HepG2 (cell line): ENCODE data around the gene CCDC85C. TPM values are rescaled to one million over a fixed set of nuclear protein-coding genes. Genes with fewer than 3 reads are reported as not detected.

ENCODE experiments used
- CEBPB ChIP-seq: IDR thresholded peaks from 2 replicates; pipeline ENCODE4 v1.6.1; 2011; ENCODE audit warnings: low read depth, low read length, improper control_type of control experiment, borderline replicate concordance
- DMAP1 ChIP-seq: IDR thresholded peaks from 2 replicates; pipeline ENCODE4 v1.6.1; 2016
- HCFC1 ChIP-seq: fragments of 150-350 bp; IDR thresholded peaks from 2 replicates; pipeline ENCODE4 v1.6.1; 2014; ENCODE audit warnings: low read depth, low read length
- HNF4A ChIP-seq: sonication (generic); formaldehyde crosslinking; IDR thresholded peaks from 2 replicates; pipeline ENCODE4 v1.4.0; 2020; ENCODE audit warnings: missing genetic modification reagents
- HOXA7 ChIP-seq: sonication (generic); formaldehyde crosslinking; IDR thresholded peaks from 2 replicates; pipeline ENCODE4 v1.8.1; 2022; ENCODE audit warnings: mild to moderate bottlenecking, missing genetic modification reagents, moderate library complexity
- KLF16 ChIP-seq, 2 experiments: sonication (generic) in 1 of 2; formaldehyde crosslinking in 1 of 2; IDR thresholded peaks; 2 replicates each; pipeline versions ENCODE4 v1.6.1 to v1.8.0; 2016 to 2023; ENCODE audit warnings: missing genetic modification reagents in 2 of 2, missing compliant biosample characterization in 1 of 2
- MBD4 ChIP-seq: IDR thresholded peaks from 2 replicates; pipeline ENCODE4 v1.6.1; 2012; ENCODE audit warnings: low read length, inconsistent platforms, borderline replicate concordance
- RCOR2 ChIP-seq: IDR thresholded peaks from 2 replicates; pipeline ENCODE4 v1.6.1; 2016; ENCODE audit warnings: missing biosample characterization, missing genetic modification reagents
- RFX5 ChIP-seq: IDR thresholded peaks from 2 replicates; pipeline ENCODE4 v1.6.1; 2011; ENCODE audit warnings: low read depth, low read length, improper control_type of control experiment
- SAFB2 ChIP-seq: sonication (generic); formaldehyde crosslinking; IDR thresholded peaks from 2 replicates; pipeline ENCODE4 v1.5.1; 2020; ENCODE audit warnings: missing genetic modification reagents, low read depth, mild to moderate bottlenecking, borderline replicate concordance
- SAP130 ChIP-seq: IDR thresholded peaks from 2 replicates; pipeline ENCODE4 v1.6.1; 2016; ENCODE audit warnings: low read depth
- SP2 ChIP-seq: sonication (generic); formaldehyde crosslinking; IDR thresholded peaks from 2 replicates; pipeline ENCODE4 v1.5.1; 2020; ENCODE audit warnings: mild to moderate bottlenecking, missing genetic modification reagents
- TMF1 ChIP-seq: sonication (generic); formaldehyde crosslinking; IDR thresholded peaks from 2 replicates; pipeline ENCODE4 v1.8.1; 2022; ENCODE audit warnings: low read depth, missing genetic modification reagents
- TRIM24 ChIP-seq: sonication (generic); formaldehyde crosslinking; IDR thresholded peaks from 2 replicates; pipeline ENCODE4 v1.8.0; 2022; ENCODE audit warnings: mild to moderate bottlenecking, missing genetic modification reagents
- ZBTB7A ChIP-seq: sonication (generic); formaldehyde crosslinking; IDR thresholded peaks from 2 replicates; pipeline ENCODE4 v1.8.0; 2022; ENCODE audit warnings: mild to moderate bottlenecking, missing genetic modification reagents
- ZFP82 ChIP-seq: sonication (generic); formaldehyde crosslinking; IDR thresholded peaks from 2 replicates; pipeline ENCODE4 v1.5.1; 2020; ENCODE audit warnings: mild to moderate bottlenecking, missing genetic modification reagents, borderline replicate concordance
- ZMAT5 ChIP-seq: sonication (generic); formaldehyde crosslinking; IDR thresholded peaks from 2 replicates; pipeline ENCODE4 v1.5.0; 2020; ENCODE audit warnings: mild to moderate bottlenecking, low read depth, missing genetic modification reagents, borderline replicate concordance
- ZNF460 ChIP-seq: sonication (generic); formaldehyde crosslinking; IDR thresholded peaks from 2 replicates; pipeline ENCODE4 v1.5.1; 2020; ENCODE audit warnings: missing genetic modification reagents, mild to moderate bottlenecking, borderline replicate concordance
- ZNF468 ChIP-seq: sonication (generic); formaldehyde crosslinking; IDR thresholded peaks from 2 replicates; pipeline ENCODE4 v1.8.0; 2022; ENCODE audit warnings: mild to moderate bottlenecking, moderate library complexity, missing genetic modification reagents
- polyA plus RNA-seq, 8 experiments: library from polyadenylated mRNA; depleted of rRNA in 3 of 8; stranded (reverse) in 7 of 8; unstranded in 1 of 8; fragments of >200 nt; fragmentation: Illumina TruSeq in 4 of 8; extraction: Trizol in 4 of 8; gene quantifications; 2 replicates each; pipeline versions ENCODE4 v1.2.1 to v1.2.3, GENCODE V29; 2011 to 2016; ENCODE audit warnings: low read depth in 4 of 8, missing spikeins in 1 of 8, mixed read lengths in 1 of 8; ENCODE audit not compliant: insufficient read depth in 1 of 8
- total RNA-seq, 5 experiments: library from RNA; depleted of rRNA; stranded (reverse); fragments of >200 nt; fragmentation: Illumina TruSeq; extraction: Trizol; gene quantifications; 2 replicates each; pipeline ENCODE4 v1.2.3, GENCODE V29; 2016; ENCODE audit warnings: low read depth in 1 of 5
- TF ChIP-seq, protein P1 (sequence below): sonication (generic); formaldehyde crosslinking; IDR thresholded peaks from 2 replicates; pipeline ENCODE4 v1.5.1; 2020; ENCODE audit warnings: mild to moderate bottlenecking, moderate library complexity, missing genetic modification reagents
- TF ChIP-seq, protein P2 (sequence below): sonication (generic); formaldehyde crosslinking; IDR thresholded peaks from 2 replicates; pipeline ENCODE4 v1.4.0; 2020; ENCODE audit warnings: missing genetic modification reagents
- TF ChIP-seq, protein P3 (sequence below): sonication (generic); formaldehyde crosslinking; IDR thresholded peaks from 2 replicates; pipeline ENCODE4 v1.4.0; 2020; ENCODE audit warnings: low read depth, mild to moderate bottlenecking, missing genetic modification reagents

Gene CCDC85C
- total and polyA plus RNA-seq, 2 of the 13 experiments (the other 11 are each of a cell fraction or from before 2014, with no cell fraction given) = 18.8 to 43.8 TPM

DNA sequence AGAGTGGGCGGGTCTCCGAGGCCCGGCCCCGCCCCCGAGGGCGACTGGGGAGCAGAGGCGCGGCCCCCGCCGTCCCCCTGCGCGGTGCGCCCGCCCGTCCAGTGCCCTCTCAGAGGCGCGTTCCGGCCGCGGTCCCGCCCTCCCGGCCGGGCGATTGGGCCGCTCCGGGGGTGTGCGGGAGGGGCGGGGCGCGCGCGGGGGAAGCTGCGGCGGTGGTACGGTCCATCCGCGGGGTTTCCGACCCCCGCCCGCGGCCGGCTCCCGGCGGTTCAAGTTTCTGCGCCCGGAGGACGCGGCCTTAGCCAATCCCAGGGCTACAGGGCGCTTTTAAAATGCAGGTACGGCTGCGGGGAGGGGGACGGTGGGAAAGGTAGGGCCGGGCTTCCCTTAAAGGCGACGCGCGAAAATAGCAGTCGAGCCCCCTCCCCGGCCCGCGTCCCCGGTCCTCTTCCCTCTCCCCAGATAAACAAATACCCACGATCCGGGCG is 315 bp upstream of the CCDC85C start (continued):
- no peak for TF ChIP-seq TMF1
- peak; percentile 63; the same call in 1 of the 2 replicates for TF ChIP-seq SAP130 (CRISPR knock-in tag)
- no peak for TF ChIP-seq HCFC1
- no peak for TF ChIP-seq MBD4
- TF ChIP-seq ZNF460 (CRISPR knock-in tag) = no peak
- no peak for TF ChIP-seq RCOR2 (CRISPR knock-in tag)
- peak; percentile 92 for TF ChIP-seq SP2 (CRISPR knock-in tag)
- peak in 1 of 2 experiments; percentile 37; a peak in 1 of 4 replicates for TF ChIP-seq KLF16 (CRISPR knock-in tag; IDR thresholded peaks at IDR 0.05)
- no peak; the same call in 1 of the 2 replicates for TF ChIP-seq DMAP1
- no peak for TF ChIP-seq CEBPB
- TF ChIP-seq ZFP82 (CRISPR knock-in tag) = no peak
- no peak for TF ChIP-seq ZMAT5 (CRISPR knock-in tag)
- TF ChIP-seq TRIM24 = no peak
- no peak for TF ChIP-seq SAFB2 (CRISPR knock-in tag)
- no peak for TF ChIP-seq ZBTB7A (CRISPR knock-in tag)
- TF ChIP-seq, protein P1, sequence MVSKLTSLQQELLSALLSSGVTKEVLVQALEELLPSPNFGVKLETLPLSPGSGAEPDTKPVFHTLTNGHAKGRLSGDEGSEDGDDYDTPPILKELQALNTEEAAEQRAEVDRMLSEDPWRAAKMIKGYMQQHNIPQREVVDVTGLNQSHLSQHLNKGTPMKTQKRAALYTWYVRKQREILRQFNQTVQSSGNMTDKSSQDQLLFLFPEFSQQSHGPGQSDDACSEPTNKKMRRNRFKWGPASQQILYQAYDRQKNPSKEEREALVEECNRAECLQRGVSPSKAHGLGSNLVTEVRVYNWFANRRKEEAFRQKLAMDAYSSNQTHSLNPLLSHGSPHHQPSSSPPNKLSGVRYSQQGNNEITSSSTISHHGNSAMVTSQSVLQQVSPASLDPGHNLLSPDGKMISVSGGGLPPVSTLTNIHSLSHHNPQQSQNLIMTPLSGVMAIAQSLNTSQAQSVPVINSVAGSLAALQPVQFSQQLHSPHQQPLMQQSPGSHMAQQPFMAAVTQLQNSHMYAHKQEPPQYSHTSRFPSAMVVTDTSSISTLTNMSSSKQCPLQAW (CRISPR knock-in tag) = no peak
- TF ChIP-seq HOXA7 (CRISPR knock-in tag) = no peak
- TF ChIP-seq RFX5 = no peak
- TF ChIP-seq, protein P2, sequence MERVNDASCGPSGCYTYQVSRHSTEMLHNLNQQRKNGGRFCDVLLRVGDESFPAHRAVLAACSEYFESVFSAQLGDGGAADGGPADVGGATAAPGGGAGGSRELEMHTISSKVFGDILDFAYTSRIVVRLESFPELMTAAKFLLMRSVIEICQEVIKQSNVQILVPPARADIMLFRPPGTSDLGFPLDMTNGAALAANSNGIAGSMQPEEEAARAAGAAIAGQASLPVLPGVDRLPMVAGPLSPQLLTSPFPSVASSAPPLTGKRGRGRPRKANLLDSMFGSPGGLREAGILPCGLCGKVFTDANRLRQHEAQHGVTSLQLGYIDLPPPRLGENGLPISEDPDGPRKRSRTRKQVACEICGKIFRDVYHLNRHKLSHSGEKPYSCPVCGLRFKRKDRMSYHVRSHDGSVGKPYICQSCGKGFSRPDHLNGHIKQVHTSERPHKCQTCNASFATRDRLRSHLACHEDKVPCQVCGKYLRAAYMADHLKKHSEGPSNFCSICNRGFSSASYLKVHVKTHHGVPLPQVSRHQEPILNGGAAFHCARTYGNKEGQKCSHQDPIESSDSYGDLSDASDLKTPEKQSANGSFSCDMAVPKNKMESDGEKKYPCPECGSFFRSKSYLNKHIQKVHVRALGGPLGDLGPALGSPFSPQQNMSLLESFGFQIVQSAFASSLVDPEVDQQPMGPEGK = peak; percentile 30; the same call in 1 of the 2 replicates
- no peak for TF ChIP-seq HNF4A (CRISPR knock-in tag)
- TF ChIP-seq, protein P3, sequence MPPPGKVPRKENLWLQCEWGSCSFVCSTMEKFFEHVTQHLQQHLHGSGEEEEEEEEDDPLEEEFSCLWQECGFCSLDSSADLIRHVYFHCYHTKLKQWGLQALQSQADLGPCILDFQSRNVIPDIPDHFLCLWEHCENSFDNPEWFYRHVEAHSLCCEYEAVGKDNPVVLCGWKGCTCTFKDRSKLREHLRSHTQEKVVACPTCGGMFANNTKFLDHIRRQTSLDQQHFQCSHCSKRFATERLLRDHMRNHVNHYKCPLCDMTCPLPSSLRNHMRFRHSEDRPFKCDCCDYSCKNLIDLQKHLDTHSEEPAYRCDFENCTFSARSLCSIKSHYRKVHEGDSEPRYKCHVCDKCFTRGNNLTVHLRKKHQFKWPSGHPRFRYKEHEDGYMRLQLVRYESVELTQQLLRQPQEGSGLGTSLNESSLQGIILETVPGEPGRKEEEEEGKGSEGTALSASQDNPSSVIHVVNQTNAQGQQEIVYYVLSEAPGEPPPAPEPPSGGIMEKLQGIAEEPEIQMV (CRISPR knock-in tag) = 0 out of 2 replicates have a peak, but pooled peaks have one; percentile 0
- TF ChIP-seq ZNF468 (CRISPR knock-in tag) = no peak
